ENCODE data around the gene FLNB. TPM values are rescaled to one million over a fixed set of nuclear protein-coding genes. Genes with fewer than 3 reads are reported as not detected.

FLNB gene
- total and polyA plus RNA-seq, 10 of the 15 experiments (the other 5 are each of a cell fraction or from before 2014, with no cell fraction given) = 13.6 to 51.8 (median 26.4) TPM

DNA sequence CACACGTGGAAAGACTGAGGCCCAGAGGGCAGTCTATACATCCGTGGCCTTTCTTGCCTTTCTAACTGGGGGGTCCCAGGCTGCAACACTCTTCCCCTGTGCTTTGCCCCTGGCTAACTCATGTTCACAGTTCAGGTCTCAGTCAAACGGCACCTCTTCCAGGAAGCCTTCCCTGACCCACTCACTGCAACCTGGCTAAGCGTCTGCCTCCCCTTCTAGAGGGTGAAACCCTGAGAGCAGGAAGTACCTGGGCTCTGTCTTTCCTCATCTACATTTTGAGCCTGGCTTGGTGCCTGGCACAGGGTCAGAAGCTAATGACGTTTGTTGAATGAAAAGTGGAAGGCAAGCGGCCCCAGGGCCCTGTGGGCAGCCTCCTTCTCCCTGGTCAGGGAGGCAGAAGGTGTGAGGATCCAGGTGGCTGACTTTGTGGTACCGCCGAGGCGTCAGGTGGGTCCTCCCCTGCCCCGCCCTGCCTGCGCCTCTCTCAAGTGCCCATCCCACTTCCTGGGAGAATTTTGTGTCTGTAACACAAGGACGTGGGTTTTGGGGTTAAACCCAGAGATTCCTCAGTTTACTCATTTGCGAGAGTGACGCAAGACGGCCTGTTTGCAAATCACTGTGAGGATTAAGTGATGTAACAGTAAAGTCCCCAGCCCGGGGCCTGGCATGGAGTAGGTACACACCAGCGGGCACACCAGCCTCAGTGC is 170.5 kb downstream of the FLNB start:
- no TSS peak for BruUV-seq (replicated peaks)
- Histone ChIP-seq H3K27me3 (replicated peaks in 1 of 2; ENCODE audit: control insufficient read depth in 2 of 2, insufficient read depth in 2 of 2, low read length in 1 of 2) (no peaks in the 10 kb centered on the region), H2AFZ (ENCODE audit: control insufficient read depth, low read depth, low read length) (no peak overlapping the region), H3K9ac (ENCODE audit: control insufficient read depth, insufficient read depth, low read length) (no peak overlapping the region), H3K4me2 (ENCODE audit: control insufficient read depth, insufficient read depth) (no peak overlapping the region), H3K9me3 (replicated peaks; ENCODE audit: control insufficient read depth, insufficient read depth, low read length) (no peaks in the 10 kb centered on the region), H3K36me3 (ENCODE audit: control insufficient read depth in 2 of 2, insufficient read depth in 2 of 2, low read length in 1 of 2) (no peaks in the 10 kb centered on the region), H3K27ac (ENCODE audit: control insufficient read depth, insufficient read depth) (no peak overlapping the region), H4K20me1 (ENCODE audit: control insufficient read depth, insufficient read depth) (no peaks in the 10 kb centered on the region), H3K4me1 (ENCODE audit: control insufficient read depth, insufficient read depth, low read length) (peaks cover 14% of the 10 kb centered on the region), H3K4me3 (no peak overlapping the region), H3K79me2 (ENCODE audit: control insufficient read depth, insufficient read depth, low read length) (no peaks in the 10 kb centered on the region)
- ATAC-seq (peak; percentile 5), FAIRE-seq (no peak), DNase-seq (ENCODE audit: low read depth, low spot score) (no peak)
- ChIA-PET SMC1A (ENCODE audit: uncharacterized antibody, unreplicated experiment) (interaction anchor here (1.0 to 3.2 kb wide), 11 partner anchors 9 to 781 kb away, joined by 3 to 30 read pairs (median 4); partner anchors contain the start of genes FLNB, HTD2 and RPP14), RAD21 (ENCODE audit: unreplicated experiment) (interaction anchor here (0.8 to 3.4 kb wide), 13 partner anchors 10 to 236 kb away, joined by 3 to 36 read pairs (median 5); partner anchors contain the start of genes HTD2 and RPP14), POLR2A (interaction anchor here (0.5 to 2.0 kb wide), 2 partner anchors 128 to 136 kb away, joined by 6 to 7 read pairs; partner anchors contain the start of gene HTD2), CTCF (interaction anchor here (0.8 to 18.5 kb wide), 20 partner anchors 7 to 237 kb away, joined by 3 to 503 read pairs (median 5); partner anchors contain the start of genes FLNB, HTD2 and RPP14)
- TF ChIP-seq ZNF207 (IDR thresholded peaks at IDR 0.05; ENCODE audit: borderline replicate concordance) = no peak
- no peak for TF ChIP-seq TCF7 (IDR thresholded peaks at IDR 0.05; ENCODE audit: borderline replicate concordance)
- 36% methylated on average over 17 of the region's 17 CpGs for WGBS (ENCODE audit: insufficient coverage, insufficient replicate concordance, low lambda C conversion rate, missing lambda C conversion rate)
- in situ Hi-C loops (cut with MboI) (loop anchor here (5.0 kb wide), 1 partner anchor 166 kb away; no protein-coding TSS in a partner anchor), intact Hi-C loops (cut with micrococcal nuclease; ENCODE audit: unreplicated experiment) (loop anchor here (5.0 kb wide), 1 partner anchor 216 kb away; no protein-coding TSS in a partner anchor)

Measured in GM12878 (cell line).